Body of pancreas (tissue), 4 donors: ENCODE data around the gene PLEKHA8. TPM values are rescaled to one million over a fixed set of nuclear protein-coding genes. Genes with fewer than 3 reads are reported as not detected.

ENCODE experiments used
- ATAC-seq: fragments of 150-250 bp; one replicate; pipeline ENCODE4 v1.9.1; 2016
- DNase-seq, 4 donors: peaks; one replicate each; pipeline ENCODE4 v3.0.0-alpha.2; 2019
- H3K27ac ChIP-seq, 4 donors: fragments of 200-600 bp; sonication (generic); 1 replicate in 3 of 4; 2 replicates in 1 of 4; pipeline versions ENCODE4 v1.5.1 to v1.6.1; 2016 to 2019; ENCODE audit warnings: mild to moderate bottlenecking in 1 of 4, mixed read lengths in 1 of 4, moderate library complexity in 1 of 4
- H3K27me3 ChIP-seq, 2 donors: fragments of 200-600 bp; sonication (generic); one replicate each; pipeline ENCODE4 v1.6.0; 2016; ENCODE audit warnings: mild to moderate bottlenecking in 1 of 2
- H3K36me3 ChIP-seq, 2 donors: fragments of 200-600 bp; sonication (generic); replicated peaks in 1 of 2; 2 replicates each; pipeline ENCODE4 v1.5.1; 2016; ENCODE audit warnings: low read depth in 2 of 2; ENCODE audit not compliant: insufficient read depth in 1 of 2
- H3K4me1 ChIP-seq: fragments of 200-600 bp; sonication (generic); one replicate; pipeline ENCODE4 v1.6.0; 2016
- H3K4me3 ChIP-seq, 2 donors: fragments of 200-600 bp; sonication (generic); 1 replicate in 1 of 2; 2 replicates in 1 of 2; pipeline ENCODE4 v1.5.1; 2016 to 2019
- H3K9me3 ChIP-seq, 3 donors: fragments of 200-600 bp; sonication (generic); 1 replicate in 2 of 3; 2 replicates in 1 of 3; pipeline ENCODE4 v1.5.1; 2016
- CTCF ChIP-seq, 7 experiments: fragments of 450-650 bp in 4 of 7; fragments of 200-600 bp in 3 of 7; sonication (generic) in 3 of 7; IDR thresholded peaks; one replicate each; pipeline ENCODE4 v1.5.1; 2016 to 2019; ENCODE audit warnings: antibody characterized with exemption in 7 of 7
- POLR2A ChIP-seq, 3 donors: fragments of 450-650 bp; IDR thresholded peaks; one replicate each; pipeline ENCODE4 v1.6.1; 2016; ENCODE audit warnings: antibody characterized with exemption in 3 of 3, mild to moderate bottlenecking in 2 of 3
- WGBS, 2 donors: methylation state at CpG; one replicate each; pipeline ENCODE4 v1.1.5; 2017; 5-methylcytosine and 5-hydroxymethylcytosine counted together
- intact Hi-C: fragments of 100-400 bp; cut with DNase I; formaldehyde crosslinking; loops from one replicate; pipeline ENCODE4 v1.15.1; 2023
- total RNA-seq, 2 donors: library from RNA; depleted of rRNA; stranded (reverse); fragments of >200 nt; gene quantifications; one replicate each; pipeline ENCODE4 v1.1.0, GENCODE V29; 2016

PLEKHA8 gene
- total RNA-seq, 2 donors from 2014 or later: 6.7 to 8.2 TPM

- ATAC-seq (no peak), DNase-seq (no peak)
- no peaks in the 10 kb centered on the region for H3K36me3 ChIP-seq
- H3K4me1 ChIP-seq: peaks cover 27% of the 10 kb centered on the region
- no peaks in the 10 kb centered on the region for H3K27me3 ChIP-seq
- no peaks in the 10 kb centered on the region for H3K9me3 ChIP-seq
- H3K27ac ChIP-seq: no peak overlapping the region
- intact Hi-C loops: no loop called here
- 82 to 85% methylated on average over 4 of the region's 4 CpGs for WGBS, 2 donors
- TF ChIP-seq POLR2A (IDR thresholded peaks at IDR 0.05) (no peak), CTCF (IDR thresholded peaks at IDR 0.05) (no peak)
- no peak overlapping the region for H3K4me3 ChIP-seq
Observed at GRCh38 chr7:30147223-30147622, 119.0 kb downstream of the PLEKHA8 start.

GRCh38 chr7:30147785-30148184, 119.6 kb downstream of the PLEKHA8 start:
- Histone ChIP-seq H3K4me1 (peaks cover 24% of the 10 kb centered on the region), H3K9me3 (no peaks in the 10 kb centered on the region), H3K36me3 (no peaks in the 10 kb centered on the region), H3K4me3 (no peak overlapping the region), H3K27me3 (no peaks in the 10 kb centered on the region), H3K27ac (no peak overlapping the region)
- ATAC-seq: no peak
- TF ChIP-seq CTCF (IDR thresholded peaks at IDR 0.05) (no peak), POLR2A (IDR thresholded peaks at IDR 0.05) (no peak)
- WGBS, 2 donors: 91 to 95% methylated on average over 2 of the region's 2 CpGs
- intact Hi-C loops: no loop called here
- no peak for DNase-seq

- no peaks in the 10 kb centered on the region for H3K36me3 ChIP-seq
Observed at GRCh38 chr7:30148426-30148825, 120.2 kb downstream of the PLEKHA8 start.

GRCh38 chr7:30148951-30149459, 120.8 kb downstream of the PLEKHA8 start:
- intact Hi-C loops: no loop called here
- TF ChIP-seq CTCF (IDR thresholded peaks at IDR 0.05) (no peak), POLR2A (IDR thresholded peaks at IDR 0.05) (no peak)
- H3K4me1 ChIP-seq: peaks cover 22% of the 10 kb centered on the region
- peak overlapping the region in 3 of 4 donors; percentile 7 to 55 (median 12) for H3K27ac ChIP-seq
- WGBS, 2 donors: 52 to 71% methylated on average over 9 to 13 of the region's 13 CpGs
- no peaks in the 10 kb centered on the region for H3K36me3 ChIP-seq
- H3K4me3 ChIP-seq: no peak overlapping the region
- H3K9me3 ChIP-seq: no peaks in the 10 kb centered on the region
- DNase-seq (peak in 2 of 4 donors; percentile 47 to 56), ATAC-seq (peak; percentile 47)
- no peaks in the 10 kb centered on the region for H3K27me3 ChIP-seq

More at GRCh38 chr7:30148426-30148825, 120.2 kb downstream of the PLEKHA8 start:
- H3K4me1 ChIP-seq: peaks cover 24% of the 10 kb centered on the region
- no peaks in the 10 kb centered on the region for H3K27me3 ChIP-seq
- H3K9me3 ChIP-seq: no peaks in the 10 kb centered on the region
- intact Hi-C loops: no loop called here
- H3K27ac ChIP-seq: peak overlapping the region in 1 of 4 donors; percentile 55
- no peak overlapping the region for H3K4me3 ChIP-seq
- TF ChIP-seq CTCF (IDR thresholded peaks at IDR 0.05): no peak
- TF ChIP-seq POLR2A (IDR thresholded peaks at IDR 0.05): no peak
- WGBS, 2 donors: 91 to 94% methylated on average over 5 of the region's 5 CpGs
- no peak for DNase-seq
- ATAC-seq: no peak

GRCh38 chr7:30149640-30150272, 121.5 kb downstream of the PLEKHA8 start:
- no peak overlapping the region for H3K4me3 ChIP-seq
- intact Hi-C loops: no loop called here
- peak in 1 of 4 donors; percentile 31 for DNase-seq
- 64% methylated on average over 7 of the region's 7 CpGs for WGBS, 2 donors
- H3K4me1 ChIP-seq: peaks cover 21% of the 10 kb centered on the region
- ATAC-seq: peak; percentile 47
- TF ChIP-seq POLR2A (IDR thresholded peaks at IDR 0.05): no peak
- no peak for TF ChIP-seq CTCF (IDR thresholded peaks at IDR 0.05)
- no peaks in the 10 kb centered on the region for H3K9me3 ChIP-seq
- H3K27me3 ChIP-seq: no peaks in the 10 kb centered on the region
- peak overlapping the region in 2 of 4 donors; percentile 7 to 55 for H3K27ac ChIP-seq
- H3K36me3 ChIP-seq: no peaks in the 10 kb centered on the region
